Right cardiac atrium (tissue), 5 donors: Measurements from ENCODE around the gene BBX. TPM values are rescaled to one million over a fixed set of nuclear protein-coding genes. Genes with fewer than 3 reads are reported as not detected.

Experiments used
- ATAC-seq, 2 donors: fragments of 200-7000 bp; cut with Tn5 transposase; one replicate each; pipeline versions ENCODE4 v1.8.0 to v1.9.1; 2020; ENCODE audit warnings: moderate library complexity in 2 of 2, mild to moderate bottlenecking in 1 of 2
- DNase-seq, 3 donors: peaks; one replicate each; pipeline ENCODE4 v3.0.0-alpha.2; 2020
- H3K27ac ChIP-seq: one replicate; pipeline ENCODE4 v1.5.1; 2013; ENCODE audit warnings: mild to moderate bottlenecking, low read length, control low read depth, moderate library complexity
- H3K27me3 ChIP-seq: one replicate; pipeline ENCODE4 v1.6.1; 2013; ENCODE audit not compliant: control insufficient read depth, insufficient read depth
- H3K4me1 ChIP-seq: one replicate; pipeline ENCODE4 v1.6.1; 2013; ENCODE audit warnings: low read length; ENCODE audit not compliant: control insufficient read depth, insufficient read depth
- H3K4me3 ChIP-seq: one replicate; pipeline ENCODE4 v1.5.1; 2013; ENCODE audit warnings: low read length, control low read depth
- H3K9me3 ChIP-seq: one replicate; pipeline ENCODE4 v1.6.1; 2013; ENCODE audit warnings: low read length; ENCODE audit not compliant: control insufficient read depth
- WGBS: extraction: QIAGEN DNeasy Blood & Tissue Kit; methylation state at CpG from one replicate; pipeline ENCODE4 v1.1.7; 2013; 5-methylcytosine and 5-hydroxymethylcytosine counted together
- intact Hi-C, 4 donors: fragments of 100-400 bp; cut with DNase I; formaldehyde crosslinking; loops; one replicate each; pipeline versions ENCODE4 v1.11.0 to v1.14.0; 2022 to 2023
- polyA plus RNA-seq: library from polyadenylated mRNA; stranded (reverse); fragments of 200-250 nt; gene quantifications from one replicate; pipeline ENCODE4 v1.2.3, GENCODE V29; 2013
- total RNA-seq, 4 donors: library from RNA; stranded (reverse); fragmentation: NEBNext Ultra II Directional; extraction: Animal tissue kit (Norgen Biotek cat#: 25700); gene quantifications; one replicate each; pipeline ENCODE4 v1.2.1, GENCODE V29; 2021
- donor health status: healthy with polysubstance abuse.
- donor health status: DM: no; HTN: yes; CAD: no.
- donor health status: DM: no; HTN: no; CAD: no.
- donor health status: DM: no; HTN: yes; CAD: no; lungs with severe emphysema.
- donor health status: DM: yes; HTN: yes; CAD: no.

The BBX gene
- total and polyA plus RNA-seq, 5 donors, result 10.6 to 57.1 (median 49.2) TPM

DNA sequence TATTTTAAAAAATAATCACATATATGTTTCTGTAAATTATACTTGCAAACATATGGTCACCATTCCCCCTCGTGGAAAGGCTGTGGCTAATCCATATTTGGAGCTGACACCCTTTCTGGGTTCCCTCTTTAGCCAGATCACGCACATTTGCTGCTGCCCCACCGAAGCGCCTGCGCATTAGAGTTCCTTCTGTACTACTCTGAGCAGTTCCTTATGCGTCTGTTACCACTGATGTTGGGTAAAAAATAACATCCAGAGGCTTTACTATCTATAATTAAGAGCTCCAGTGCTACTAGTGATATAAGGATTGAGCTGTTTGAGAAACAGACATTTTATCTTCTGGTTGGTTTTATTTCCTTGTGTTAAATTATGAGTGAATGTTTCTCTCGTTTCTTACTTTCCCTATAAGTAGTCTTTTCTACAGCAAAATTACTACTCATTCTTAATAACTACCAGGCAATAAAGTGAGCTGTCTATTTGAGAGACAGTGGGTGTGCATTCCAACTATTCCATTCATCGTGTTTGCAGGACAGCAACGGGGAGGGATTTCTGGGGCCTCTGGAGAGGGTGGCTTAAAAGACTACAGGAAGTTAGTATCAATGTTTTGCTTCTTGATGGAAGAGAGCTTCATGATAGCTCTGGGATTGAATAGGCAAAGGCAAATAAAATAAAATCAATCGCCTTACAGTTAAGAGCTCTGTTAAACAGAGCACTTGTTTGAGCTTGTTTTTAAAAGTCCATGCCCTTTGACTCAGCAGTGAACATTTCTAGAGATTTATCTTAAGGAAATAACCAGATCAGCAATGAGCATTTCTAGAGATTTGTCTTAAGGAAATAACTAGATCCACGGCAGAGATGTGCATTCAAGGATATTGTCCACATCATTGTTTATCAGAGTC, 322.9 kb downstream of the BBX start:
- DNase-seq (no peak), ATAC-seq (no peak)
- H3K9me3 ChIP-seq, result no peaks in the 10 kb centered on the region
- intact Hi-C loops, result loop anchor here in 1 of 4 donors (2.0 to 10.0 kb wide), 3 partner anchors 35 to 171 kb away; no protein-coding TSS in a partner anchor
- H3K4me3 ChIP-seq, result no peak overlapping the region
- H3K27me3 ChIP-seq, result no peaks in the 10 kb centered on the region
- no peaks in the 10 kb centered on the region for H3K4me1 ChIP-seq
- 60% methylated on average over 11 of the region's 11 CpGs for WGBS
- no peak overlapping the region for H3K27ac ChIP-seq

- no peak overlapping the region for H3K27ac ChIP-seq
- no peaks in the 10 kb centered on the region for H3K9me3 ChIP-seq
- intact Hi-C loops, result loop anchor here in 1 of 4 donors (2.0 to 10.0 kb wide), 3 partner anchors 36 to 172 kb away; no protein-coding TSS in a partner anchor
- no peak overlapping the region for H3K4me3 ChIP-seq
- H3K27me3 ChIP-seq, result no peaks in the 10 kb centered on the region
- no peaks in the 10 kb centered on the region for H3K4me1 ChIP-seq
- 54% methylated on average over 10 of the region's 10 CpGs for WGBS
- ATAC-seq, result peak; percentile 85 to 89
- DNase-seq, result peak; percentile 68 to 90 (median 81)
These were observed 323.6 kb downstream of the BBX start for GRCh38 chr3:107846279-107846852.

- Histone ChIP-seq H3K27me3 (no peaks in the 10 kb centered on the region), H3K4me3 (no peak overlapping the region), H3K9me3 (no peaks in the 10 kb centered on the region), H3K27ac (no peak overlapping the region), H3K4me1 (no peaks in the 10 kb centered on the region)
- intact Hi-C loops, result loop anchor here in 1 of 4 donors (2.0 to 10.0 kb wide), 3 partner anchors 37 to 173 kb away; no protein-coding TSS in a partner anchor
- DNase-seq, result no peak
- no peak for ATAC-seq
- 84% methylated on average over 8 of the region's 8 CpGs for WGBS
These were observed 325.0 kb downstream of the BBX start for GRCh38 chr3:107847791-107848190.

- no peak overlapping the region for H3K27ac ChIP-seq
- ATAC-seq, result no peak
- 89% methylated on average over 5 of the region's 5 CpGs for WGBS
- no peak overlapping the region for H3K4me3 ChIP-seq
- intact Hi-C loops, result loop anchor here in 1 of 4 donors (10.0 kb wide), 2 partner anchors 94 to 174 kb away; no protein-coding TSS in a partner anchor
- DNase-seq, result no peak
- no peaks in the 10 kb centered on the region for H3K9me3 ChIP-seq
- no peaks in the 10 kb centered on the region for H3K4me1 ChIP-seq
- H3K27me3 ChIP-seq, result no peaks in the 10 kb centered on the region
These were observed 325.7 kb downstream of the BBX start for GRCh38 chr3:107848351-107848915.

GRCh38 chr3:107850681-107851080, 327.9 kb downstream of the BBX start:
- Histone ChIP-seq H3K9me3 (no peaks in the 10 kb centered on the region), H3K27ac (no peak overlapping the region), H3K4me1 (no peaks in the 10 kb centered on the region), H3K27me3 (no peaks in the 10 kb centered on the region), H3K4me3 (no peak overlapping the region)
- DNase-seq (no peak), ATAC-seq (no peak)
- WGBS, result 82% methylated on average over 2 of the region's 2 CpGs
- intact Hi-C loops, result no loop called here

- intact Hi-C loops, result no loop called here
- Histone ChIP-seq H3K4me1 (no peaks in the 10 kb centered on the region), H3K27ac (no peak overlapping the region), H3K9me3 (no peaks in the 10 kb centered on the region), H3K27me3 (no peaks in the 10 kb centered on the region), H3K4me3 (no peak overlapping the region)
- ATAC-seq (no peak), DNase-seq (no peak)
These were observed 331.1 kb downstream of the BBX start for GRCh38 chr3:107853821-107854220.

DNA sequence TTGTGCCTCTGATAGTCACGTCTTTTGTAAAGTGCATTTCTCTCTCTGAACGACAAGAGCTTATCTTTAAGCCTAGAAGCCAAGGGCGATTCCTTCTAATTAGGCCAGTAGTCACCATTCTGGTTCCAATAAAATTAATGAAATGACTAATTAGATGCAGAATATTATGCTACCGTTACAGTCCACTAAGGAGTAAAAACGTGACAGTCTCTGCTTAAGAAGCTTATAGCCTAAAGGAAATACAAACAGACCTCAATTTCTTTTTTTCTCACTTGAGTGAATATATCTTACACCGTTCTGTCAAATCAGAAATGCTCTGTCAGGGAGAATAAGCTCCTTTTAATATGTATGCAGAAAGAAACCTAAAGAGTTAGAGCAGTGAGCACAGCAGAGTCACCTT, 332.0 kb downstream of the BBX start:
- no peaks in the 10 kb centered on the region for H3K27me3 ChIP-seq
- intact Hi-C loops, result no loop called here
- no peaks in the 10 kb centered on the region for H3K9me3 ChIP-seq
- 71% methylated on average over 6 of the region's 6 CpGs for WGBS
- no peaks in the 10 kb centered on the region for H3K4me1 ChIP-seq
- no peak overlapping the region for H3K4me3 ChIP-seq
- DNase-seq, result no peak
- no peak for ATAC-seq
- H3K27ac ChIP-seq, result no peak overlapping the region

DNA sequence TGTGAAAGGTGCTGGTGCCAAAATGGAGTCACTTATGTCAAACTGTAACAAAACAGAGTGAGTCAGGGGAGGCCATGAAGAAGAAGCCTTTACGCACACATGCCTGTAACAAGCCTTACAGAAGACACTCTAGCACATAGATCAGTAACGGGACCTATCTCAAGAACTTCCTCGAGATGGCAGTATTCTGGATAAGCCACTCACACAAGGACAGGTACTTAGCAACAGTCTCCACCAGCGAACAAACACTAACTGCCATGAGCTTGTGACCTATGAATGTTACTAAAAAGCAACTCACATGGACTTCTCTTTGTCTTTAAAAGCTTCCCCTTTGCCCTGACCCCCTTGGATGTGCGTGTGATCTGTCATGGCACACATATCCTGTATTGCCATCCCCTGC, 332.9 kb downstream of the BBX start:
- intact Hi-C loops, result no loop called here
- ATAC-seq, result no peak
- H3K27ac ChIP-seq, result no peak overlapping the region
- 73% methylated on average over 5 of the region's 5 CpGs for WGBS
- no peaks in the 10 kb centered on the region for H3K9me3 ChIP-seq
- H3K27me3 ChIP-seq, result no peaks in the 10 kb centered on the region
- DNase-seq, result no peak
- H3K4me1 ChIP-seq, result no peaks in the 10 kb centered on the region
- no peak overlapping the region for H3K4me3 ChIP-seq

- no peak for DNase-seq
- intact Hi-C loops, result no loop called here
- WGBS, result 79% methylated on average over 5 of the region's 5 CpGs
- Histone ChIP-seq H3K27ac (no peak overlapping the region), H3K27me3 (no peaks in the 10 kb centered on the region), H3K9me3 (no peaks in the 10 kb centered on the region), H3K4me3 (no peak overlapping the region), H3K4me1 (no peaks in the 10 kb centered on the region)
- ATAC-seq, result no peak
These were observed 335.1 kb downstream of the BBX start for GRCh38 chr3:107857854-107858253.

GRCh38 chr3:107858876-107859275, 336.1 kb downstream of the BBX start:
- Histone ChIP-seq H3K27ac (no peak overlapping the region), H3K9me3 (no peaks in the 10 kb centered on the region), H3K4me3 (no peak overlapping the region), H3K4me1 (no peaks in the 10 kb centered on the region), H3K27me3 (no peaks in the 10 kb centered on the region)
- WGBS, result 92% methylated on average over 2 of the region's 2 CpGs
- intact Hi-C loops, result no loop called here
- no peak for DNase-seq
- ATAC-seq, result no peak
